RWPE2 (cell line): ENCODE measurements around the gene ZFAND3.

Experiments used
- ATAC-seq: fragments of 200-7000 bp; cut with Tn5 transposase; 3 replicates; pipeline ENCODE4 v1.9.1; 2021; ENCODE audit warnings: low read depth
- DNase-seq: peaks from one replicate; pipeline ENCODE4 v3.0.0-alpha.2; 2020; ENCODE audit warnings: low spot score
- H3K27ac ChIP-seq: fragments of 450-650 bp; 2 replicates; pipeline ENCODE4 v1.5.1; 2017; ENCODE audit warnings: mild to moderate bottlenecking; ENCODE audit not compliant: poor library complexity, severe bottlenecking
- H3K27me3 ChIP-seq: fragments of 250-450 bp; sonication (Bioruptor Pico); 2 replicates; pipeline ENCODE4 v1.5.1; 2021; ENCODE audit warnings: mild to moderate bottlenecking, moderate library complexity; ENCODE audit not compliant: insufficient read depth, poor library complexity, severe bottlenecking
- H3K36me3 ChIP-seq: fragments of 250-450 bp; sonication (Bioruptor Pico); 2 replicates; pipeline ENCODE4 v1.5.1; 2020; ENCODE audit warnings: low read depth, mild to moderate bottlenecking, moderate library complexity
- H3K4me1 ChIP-seq: fragments of 250-450 bp; sonication (Bioruptor Pico); 2 replicates; pipeline ENCODE4 v1.5.1; 2021; ENCODE audit warnings: mild to moderate bottlenecking, moderate library complexity; ENCODE audit not compliant: insufficient read depth, poor library complexity, severe bottlenecking
- H3K4me3 ChIP-seq: fragments of 250-450 bp; sonication (Bioruptor Pico); 2 replicates; pipeline ENCODE4 v1.5.1; 2021; ENCODE audit warnings: mild to moderate bottlenecking, moderate library complexity; ENCODE audit not compliant: severe bottlenecking
- H3K9me3 ChIP-seq: fragments of 250-450 bp; sonication (Bioruptor Pico); 2 replicates; pipeline ENCODE4 v1.5.1; 2021; ENCODE audit warnings: mild to moderate bottlenecking, moderate library complexity; ENCODE audit not compliant: severe bottlenecking
- TF ChIP-seq, protein P1 (sequence below): fragments of 450-650 bp; IDR thresholded peaks from one replicate; pipeline ENCODE4 v1.5.1; 2017; ENCODE audit warnings: mild to moderate bottlenecking, moderate library complexity; ENCODE audit not compliant: poor library complexity, severe bottlenecking

ZFAND3 gene

DNA sequence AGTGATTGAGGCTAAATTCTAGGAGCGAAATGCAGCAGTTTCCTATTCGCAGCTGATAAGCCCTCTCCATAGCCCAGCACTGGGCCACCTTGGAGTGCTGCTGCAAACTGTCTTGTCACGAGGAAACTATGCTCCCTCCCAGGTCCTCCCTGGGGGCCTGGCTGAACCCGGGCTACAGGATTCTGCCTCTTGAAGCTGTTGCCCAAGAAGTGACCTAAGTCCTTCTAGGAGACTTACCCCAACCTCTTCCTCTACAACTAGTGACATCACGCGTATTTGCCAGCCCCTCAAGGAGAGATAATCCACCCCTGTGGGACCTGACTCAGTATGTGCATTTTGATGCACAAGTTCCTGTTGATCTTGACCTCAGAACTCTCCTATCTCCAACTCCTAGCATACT is 26.5 kb upstream of the ZFAND3 start:
- peaks cover 7% of the 10 kb centered on the region for H3K4me1 ChIP-seq
- no peak overlapping the region for H3K27ac ChIP-seq
- H3K27me3 ChIP-seq = no peaks in the 10 kb centered on the region
- no peaks in the 10 kb centered on the region for H3K36me3 ChIP-seq
- ATAC-seq (no peak), DNase-seq (no peak)
- H3K4me3 ChIP-seq = no peak overlapping the region
- no peaks in the 10 kb centered on the region for H3K9me3 ChIP-seq
- TF ChIP-seq, protein P1, sequence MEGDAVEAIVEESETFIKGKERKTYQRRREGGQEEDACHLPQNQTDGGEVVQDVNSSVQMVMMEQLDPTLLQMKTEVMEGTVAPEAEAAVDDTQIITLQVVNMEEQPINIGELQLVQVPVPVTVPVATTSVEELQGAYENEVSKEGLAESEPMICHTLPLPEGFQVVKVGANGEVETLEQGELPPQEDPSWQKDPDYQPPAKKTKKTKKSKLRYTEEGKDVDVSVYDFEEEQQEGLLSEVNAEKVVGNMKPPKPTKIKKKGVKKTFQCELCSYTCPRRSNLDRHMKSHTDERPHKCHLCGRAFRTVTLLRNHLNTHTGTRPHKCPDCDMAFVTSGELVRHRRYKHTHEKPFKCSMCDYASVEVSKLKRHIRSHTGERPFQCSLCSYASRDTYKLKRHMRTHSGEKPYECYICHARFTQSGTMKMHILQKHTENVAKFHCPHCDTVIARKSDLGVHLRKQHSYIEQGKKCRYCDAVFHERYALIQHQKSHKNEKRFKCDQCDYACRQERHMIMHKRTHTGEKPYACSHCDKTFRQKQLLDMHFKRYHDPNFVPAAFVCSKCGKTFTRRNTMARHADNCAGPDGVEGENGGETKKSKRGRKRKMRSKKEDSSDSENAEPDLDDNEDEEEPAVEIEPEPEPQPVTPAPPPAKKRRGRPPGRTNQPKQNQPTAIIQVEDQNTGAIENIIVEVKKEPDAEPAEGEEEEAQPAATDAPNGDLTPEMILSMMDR = no peak

DNA sequence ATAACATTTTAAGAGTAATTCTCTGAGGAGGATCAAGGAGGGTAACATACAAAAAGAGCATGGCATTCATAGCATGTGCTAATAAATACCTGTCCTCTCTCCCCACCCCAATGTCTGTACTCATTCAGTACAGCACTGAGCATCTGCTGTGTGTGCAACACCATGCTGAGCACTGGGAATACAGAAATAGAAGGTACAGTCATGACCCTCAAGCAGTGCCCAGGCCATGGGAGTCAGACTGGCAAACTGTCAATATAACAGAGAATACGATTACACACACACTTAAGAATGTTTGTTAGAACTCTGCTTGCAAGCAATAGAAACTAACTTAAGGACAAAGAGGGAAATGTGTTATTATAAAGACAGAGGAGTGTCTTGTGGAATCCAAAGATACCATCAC is 24.7 kb upstream of the ZFAND3 start:
- Histone ChIP-seq H3K27me3 (no peaks in the 10 kb centered on the region), H3K36me3 (no peaks in the 10 kb centered on the region), H3K9me3 (no peaks in the 10 kb centered on the region), H3K27ac (no peak overlapping the region), H3K4me1 (peaks cover 6% of the 10 kb centered on the region), H3K4me3 (no peak overlapping the region)
- no peak for DNase-seq
- no peak for ATAC-seq
- TF ChIP-seq, protein P1 = no peak

DNA sequence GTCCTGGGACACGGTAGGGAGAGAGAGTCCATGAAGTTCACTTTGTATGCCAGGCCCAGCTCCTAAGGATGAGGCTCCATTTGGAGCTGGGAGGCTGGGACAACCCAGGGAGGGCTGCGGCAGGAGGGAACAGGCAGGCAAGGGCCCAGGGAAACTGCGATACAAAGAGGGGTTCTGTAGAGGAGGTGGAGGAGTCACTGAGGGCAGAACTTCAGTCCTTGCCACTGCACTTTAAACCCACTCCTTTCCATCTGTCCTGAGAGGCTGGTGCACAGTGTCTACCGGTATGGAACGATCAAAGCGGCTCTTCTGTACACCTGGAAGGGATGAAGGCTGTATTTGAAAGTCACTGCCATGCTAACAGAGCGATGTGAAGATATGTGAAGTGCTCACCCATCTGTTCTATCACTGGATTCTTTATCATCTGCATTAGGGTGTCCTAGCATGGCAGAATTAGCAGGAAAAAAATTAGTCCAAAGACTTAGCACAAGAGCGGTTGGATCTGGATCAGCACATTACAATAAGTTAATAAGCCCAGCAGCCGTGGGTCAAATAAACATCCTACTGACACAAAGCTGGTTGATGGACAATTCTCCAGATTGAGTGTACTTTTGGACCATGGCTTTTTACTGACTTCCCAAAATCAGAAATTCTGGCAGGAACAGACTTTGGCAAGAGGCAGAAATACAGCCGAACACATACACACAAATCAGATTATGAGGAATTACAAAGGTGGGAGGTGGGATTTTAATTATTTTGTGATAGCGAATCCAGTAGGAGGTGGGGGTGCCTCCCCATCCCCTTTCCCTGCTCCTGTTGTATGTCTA is 20.9 kb upstream of the ZFAND3 start:
- ATAC-seq (no peak), DNase-seq (no peak)

DNA sequence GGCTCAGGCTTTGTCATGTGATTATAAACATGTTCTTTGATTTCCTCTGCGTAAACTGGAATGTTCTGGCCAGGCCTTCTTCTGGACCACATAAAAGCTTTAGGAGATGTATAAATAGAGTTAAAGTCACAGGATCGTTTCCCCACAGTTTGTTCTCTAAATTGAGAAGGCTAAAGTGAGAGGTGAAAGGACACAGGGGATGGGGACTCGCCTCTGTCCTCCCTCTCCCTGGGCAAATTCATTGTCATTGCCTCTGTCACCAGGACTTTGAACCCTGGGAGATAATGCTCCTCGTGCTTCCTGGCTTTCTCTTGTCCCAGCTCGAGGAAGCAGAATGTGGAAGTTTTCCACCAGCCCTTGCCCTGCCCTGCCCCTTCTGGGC is 20.3 kb upstream of the ZFAND3 start:
- H3K4me1 ChIP-seq = no peaks in the 10 kb centered on the region
- no peaks in the 10 kb centered on the region for H3K27me3 ChIP-seq
- H3K36me3 ChIP-seq = no peaks in the 10 kb centered on the region
- H3K27ac ChIP-seq = no peak overlapping the region
- ATAC-seq (no peak), DNase-seq (no peak)
- TF ChIP-seq, protein P1 = no peak
- H3K9me3 ChIP-seq = no peaks in the 10 kb centered on the region
- H3K4me3 ChIP-seq = no peak overlapping the region

More for the DNA sequence above, 20.9 kb upstream of the ZFAND3 start:
- Histone ChIP-seq H3K27ac (no peak overlapping the region), H3K36me3 (no peaks in the 10 kb centered on the region), H3K27me3 (no peaks in the 10 kb centered on the region), H3K9me3 (no peaks in the 10 kb centered on the region), H3K4me1 (no peaks in the 10 kb centered on the region), H3K4me3 (no peak overlapping the region)
- TF ChIP-seq, protein P1 = no peak
